ENCODE results near the gene GPX6.
"Not testable (repeated sequence)": the region's sequence is repeated elsewhere in the genome, so short reads cannot be mapped to it uniquely, and the experiment has no call there.

- TF ChIP-seq, protein P1, sequence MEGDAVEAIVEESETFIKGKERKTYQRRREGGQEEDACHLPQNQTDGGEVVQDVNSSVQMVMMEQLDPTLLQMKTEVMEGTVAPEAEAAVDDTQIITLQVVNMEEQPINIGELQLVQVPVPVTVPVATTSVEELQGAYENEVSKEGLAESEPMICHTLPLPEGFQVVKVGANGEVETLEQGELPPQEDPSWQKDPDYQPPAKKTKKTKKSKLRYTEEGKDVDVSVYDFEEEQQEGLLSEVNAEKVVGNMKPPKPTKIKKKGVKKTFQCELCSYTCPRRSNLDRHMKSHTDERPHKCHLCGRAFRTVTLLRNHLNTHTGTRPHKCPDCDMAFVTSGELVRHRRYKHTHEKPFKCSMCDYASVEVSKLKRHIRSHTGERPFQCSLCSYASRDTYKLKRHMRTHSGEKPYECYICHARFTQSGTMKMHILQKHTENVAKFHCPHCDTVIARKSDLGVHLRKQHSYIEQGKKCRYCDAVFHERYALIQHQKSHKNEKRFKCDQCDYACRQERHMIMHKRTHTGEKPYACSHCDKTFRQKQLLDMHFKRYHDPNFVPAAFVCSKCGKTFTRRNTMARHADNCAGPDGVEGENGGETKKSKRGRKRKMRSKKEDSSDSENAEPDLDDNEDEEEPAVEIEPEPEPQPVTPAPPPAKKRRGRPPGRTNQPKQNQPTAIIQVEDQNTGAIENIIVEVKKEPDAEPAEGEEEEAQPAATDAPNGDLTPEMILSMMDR (IDR thresholded peaks at IDR 0.05): not testable (repeated sequence)
- not testable (repeated sequence) for TF ChIP-seq POLR2A (IDR thresholded peaks at IDR 0.05)
Measured at GRCh38 chr6:28469153-28469745, 46.3 kb downstream of the GPX6 start.

All from thyroid gland (tissue), 4 donors.